GM10266 (cell line): ENCODE data around the gene PREX1.
"Not testable (repeated sequence)": the region's sequence is repeated elsewhere in the genome, so short reads cannot be mapped to it uniquely, and the experiment has no call there.

Experiments
- DNase-seq: peaks from one replicate; pipeline ENCODE4 v3.0.0; 2012; ENCODE audit errors: extremely low spot score
- CTCF ChIP-seq: IDR thresholded peaks from 2 replicates; pipeline ENCODE4 v1.5.1; 2012; ENCODE audit warnings: mild to moderate bottlenecking, low read depth; ENCODE audit not compliant: control insufficient read depth, insufficient read depth; ENCODE audit errors: missing control alignments

PREX1 gene

GRCh38 chr20:48763216-48763914 is 64.4 kb downstream of the PREX1 start:
- no peak for DNase-seq
- no peak for TF ChIP-seq CTCF

GRCh38 chr20:48761874-48762273 is 65.9 kb downstream of the PREX1 start:
- TF ChIP-seq CTCF, result no peak
- DNase-seq, result no peak

GRCh38 chr20:48761023-48761785 is 66.6 kb downstream of the PREX1 start:
- no peak for DNase-seq
- TF ChIP-seq CTCF, result no peak

GRCh38 chr20:48760403-48760983 is 67.3 kb downstream of the PREX1 start:
- DNase-seq, result peak; percentile 60
- TF ChIP-seq CTCF, result no peak

- DNase-seq, result no peak
Observed at GRCh38 chr20:48759631-48760245, 68.1 kb downstream of the PREX1 start.

GRCh38 chr20:48758206-48758820 is 69.5 kb downstream of the PREX1 start:
- peak; percentile 26 for DNase-seq

More at GRCh38 chr20:48759631-48760245, 68.1 kb downstream of the PREX1 start:
- TF ChIP-seq CTCF, result no peak

GRCh38 chr20:48756774-48757173 is 71.0 kb downstream of the PREX1 start:
- not testable (repeated sequence) for DNase-seq

More at GRCh38 chr20:48758206-48758820, 69.5 kb downstream of the PREX1 start:
- no peak for TF ChIP-seq CTCF
